GM12878 (cell line): ENCODE results near the gene SHC1. TPM values are rescaled to one million over a fixed set of nuclear protein-coding genes. Genes with fewer than 3 reads are reported as not detected.
A peak's percentile ranks its signal among the peaks of the same experiment; 100 is the strongest.

Experiments
- FOS ChIP-seq: IDR thresholded peaks from 3 replicates; pipeline ENCODE4 v1.6.1; 2011; ENCODE audit warnings: borderline replicate concordance; ENCODE audit not compliant: insufficient read length; ENCODE audit errors: extremely low read depth
- IRF4 ChIP-seq: IDR thresholded peaks from 2 replicates; pipeline ENCODE4 v1.6.1; 2011; ENCODE audit warnings: low read depth, low read length
- MEF2B ChIP-seq: fragments of 450-650 bp; IDR thresholded peaks from 2 replicates; pipeline ENCODE4 v1.6.1; 2018; ENCODE audit warnings: mild to moderate bottlenecking, moderate library complexity; ENCODE audit not compliant: partially characterized antibody, poor library complexity, severe bottlenecking
- MYC ChIP-seq: IDR thresholded peaks from 2 replicates; pipeline ENCODE4 v1.6.1; 2011; ENCODE audit warnings: mild to moderate bottlenecking, low read length, moderate library complexity, inconsistent platforms; ENCODE audit not compliant: insufficient read depth, insufficient replicate concordance, insufficient read length, severe bottlenecking
- NRF1 ChIP-seq: conservative IDR thresholded peaks from 2 replicates; pipeline ENCODE4 v1.6.1; 2011; ENCODE audit warnings: mild to moderate bottlenecking, low read depth, low read length, improper control_type of control experiment
- SMAD5 ChIP-seq: IDR thresholded peaks from 2 replicates; pipeline ENCODE4 v1.6.1; 2016; ENCODE audit warnings: antibody characterized with exemption, low read depth
- SMARCA5 ChIP-seq: fragments of 450-650 bp; IDR thresholded peaks from 2 replicates; pipeline ENCODE4 v1.6.1; 2017; ENCODE audit warnings: mild to moderate bottlenecking
- TCF12 ChIP-seq: IDR thresholded peaks from 2 replicates; pipeline ENCODE4 v1.6.1; 2011; ENCODE audit warnings: low read depth, mild to moderate bottlenecking, low read length
- polyA plus RNA-seq, 11 experiments: library from polyadenylated mRNA; depleted of rRNA in 4 of 11; unstranded in 6 of 11; stranded (reverse) in 5 of 11; fragments of >200 nt; fragmentation: Nextera tagmentation in 4 of 11; fragmentation: Illumina TruSeq in 1 of 11; extraction: Ambion mirVana in 4 of 11; extraction: Trizol in 1 of 11; gene quantifications; 1 replicate in 1 of 11; 2 replicates in 10 of 11; pipeline versions ENCODE4 v1.2.1 to v1.2.3, GENCODE V29; 2011 to 2016; ENCODE audit warnings: inconsistent platforms in 2 of 11, missing spikeins in 2 of 11, low read depth in 1 of 11
- total RNA-seq, 4 experiments: library from RNA; depleted of rRNA in 3 of 4; stranded (reverse); fragments of >200 nt in 3 of 4; fragmentation: Illumina TruSeq in 1 of 4; extraction: Trizol in 1 of 4; gene quantifications; 2 replicates each; pipeline versions ENCODE4 v1.2.1 to v1.2.3, GENCODE V29; 2013 to 2021
- TF ChIP-seq, protein P1 (sequence below): fragments of 450-650 bp; formaldehyde crosslinking; IDR thresholded peaks from 2 replicates; pipeline ENCODE4 v1.4.0; 2022; ENCODE audit warnings: mild to moderate bottlenecking, moderate library complexity
- TF ChIP-seq, protein P2 (sequence below): fragments of 450-650 bp; IDR thresholded peaks from 2 replicates; pipeline ENCODE4 v1.6.1; 2017; ENCODE audit warnings: mild to moderate bottlenecking, moderate library complexity
- TF ChIP-seq, protein P3 (sequence below): IDR thresholded peaks from 2 replicates; pipeline ENCODE4 v1.6.1; 2011; ENCODE audit warnings: low read depth, low read length, improper control_type of control experiment, borderline replicate concordance
- TF ChIP-seq, protein P4 (sequence below): IDR thresholded peaks from 2 replicates; pipeline ENCODE4 v1.6.1; 2011; ENCODE audit warnings: borderline replicate concordance, low read depth, mild to moderate bottlenecking, moderate library complexity, low read length; ENCODE audit not compliant: insufficient read depth, poor library complexity, severe bottlenecking
- TF ChIP-seq, protein P5 (sequence below): fragments of 450-650 bp; IDR thresholded peaks from 2 replicates; pipeline ENCODE4 v1.6.1; 2017; ENCODE audit warnings: mild to moderate bottlenecking, moderate library complexity

SHC1 gene
- total and polyA plus RNA-seq, 10 of the 15 experiments (the other 5 are each of a cell fraction or from before 2014, with no cell fraction given), result 2.6 to 49.3 (median 25.2) TPM

DNA sequence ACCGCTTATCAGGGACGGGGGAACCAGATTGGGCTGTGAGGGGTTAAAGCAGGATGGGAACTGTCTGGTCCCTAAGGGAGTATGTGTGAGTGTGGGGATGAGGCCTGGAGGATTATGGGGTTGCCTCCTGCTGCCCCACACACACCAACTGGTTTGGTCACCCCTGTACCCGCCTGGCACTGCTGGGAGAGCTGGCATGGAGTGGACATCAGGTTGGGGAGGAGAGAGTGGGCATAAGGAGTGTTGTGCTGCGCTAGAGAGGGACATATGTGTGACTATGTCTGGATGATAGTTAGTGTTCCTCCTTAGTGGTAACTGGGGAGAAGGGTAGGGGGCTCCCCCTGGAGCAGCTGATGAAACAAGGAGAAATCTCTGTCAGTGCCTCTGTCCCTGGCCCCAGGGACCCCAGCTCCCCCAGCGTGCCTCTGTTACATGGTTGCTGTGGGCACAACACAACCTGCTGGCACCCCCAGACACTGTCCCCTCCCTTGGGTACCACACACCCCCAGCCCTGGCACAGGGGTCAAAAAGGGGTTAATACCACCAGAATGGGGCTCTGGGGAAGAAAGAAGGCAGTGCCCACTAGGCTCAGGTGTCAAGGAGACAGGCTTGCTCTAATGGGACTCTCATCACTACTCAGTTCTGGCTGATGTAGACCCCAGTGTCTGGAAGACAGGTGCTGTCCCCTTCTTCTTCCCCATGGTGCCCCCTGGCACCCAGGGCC lies 34.0 kb upstream of the SHC1 start (continued):
- TF ChIP-seq, protein P1, sequence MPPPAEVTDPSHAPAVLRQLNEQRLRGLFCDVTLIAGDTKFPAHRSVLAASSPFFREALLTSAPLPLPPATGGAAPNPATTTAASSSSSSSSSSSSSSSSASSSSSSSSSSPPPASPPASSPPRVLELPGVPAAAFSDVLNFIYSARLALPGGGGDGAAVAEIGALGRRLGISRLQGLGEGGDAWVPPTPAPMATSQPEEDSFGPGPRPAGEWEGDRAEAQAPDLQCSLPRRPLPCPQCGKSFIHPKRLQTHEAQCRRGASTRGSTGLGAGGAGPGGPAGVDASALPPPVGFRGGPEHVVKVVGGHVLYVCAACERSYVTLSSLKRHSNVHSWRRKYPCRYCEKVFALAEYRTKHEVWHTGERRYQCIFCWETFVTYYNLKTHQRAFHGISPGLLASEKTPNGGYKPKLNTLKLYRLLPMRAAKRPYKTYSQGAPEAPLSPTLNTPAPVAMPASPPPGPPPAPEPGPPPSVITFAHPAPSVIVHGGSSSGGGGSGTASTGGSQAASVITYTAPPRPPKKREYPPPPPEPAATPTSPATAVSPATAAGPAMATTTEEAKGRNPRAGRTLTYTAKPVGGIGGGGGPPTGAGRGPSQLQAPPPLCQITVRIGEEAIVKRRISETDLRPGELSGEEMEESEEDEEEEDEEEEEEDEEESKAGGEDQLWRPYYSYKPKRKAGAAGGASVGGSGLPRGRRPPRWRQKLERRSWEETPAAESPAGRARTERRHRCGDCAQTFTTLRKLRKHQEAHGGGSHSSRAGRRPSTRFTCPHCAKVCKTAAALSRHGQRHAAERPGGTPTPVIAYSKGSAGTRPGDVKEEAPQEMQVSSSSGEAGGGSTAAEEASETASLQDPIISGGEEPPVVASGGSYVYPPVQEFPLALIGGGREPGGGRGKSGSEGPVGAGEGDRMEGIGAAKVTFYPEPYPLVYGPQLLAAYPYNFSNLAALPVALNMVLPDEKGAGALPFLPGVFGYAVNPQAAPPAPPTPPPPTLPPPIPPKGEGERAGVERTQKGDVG (CRISPR knock-in tag), result no peak
- TF ChIP-seq, protein P2, sequence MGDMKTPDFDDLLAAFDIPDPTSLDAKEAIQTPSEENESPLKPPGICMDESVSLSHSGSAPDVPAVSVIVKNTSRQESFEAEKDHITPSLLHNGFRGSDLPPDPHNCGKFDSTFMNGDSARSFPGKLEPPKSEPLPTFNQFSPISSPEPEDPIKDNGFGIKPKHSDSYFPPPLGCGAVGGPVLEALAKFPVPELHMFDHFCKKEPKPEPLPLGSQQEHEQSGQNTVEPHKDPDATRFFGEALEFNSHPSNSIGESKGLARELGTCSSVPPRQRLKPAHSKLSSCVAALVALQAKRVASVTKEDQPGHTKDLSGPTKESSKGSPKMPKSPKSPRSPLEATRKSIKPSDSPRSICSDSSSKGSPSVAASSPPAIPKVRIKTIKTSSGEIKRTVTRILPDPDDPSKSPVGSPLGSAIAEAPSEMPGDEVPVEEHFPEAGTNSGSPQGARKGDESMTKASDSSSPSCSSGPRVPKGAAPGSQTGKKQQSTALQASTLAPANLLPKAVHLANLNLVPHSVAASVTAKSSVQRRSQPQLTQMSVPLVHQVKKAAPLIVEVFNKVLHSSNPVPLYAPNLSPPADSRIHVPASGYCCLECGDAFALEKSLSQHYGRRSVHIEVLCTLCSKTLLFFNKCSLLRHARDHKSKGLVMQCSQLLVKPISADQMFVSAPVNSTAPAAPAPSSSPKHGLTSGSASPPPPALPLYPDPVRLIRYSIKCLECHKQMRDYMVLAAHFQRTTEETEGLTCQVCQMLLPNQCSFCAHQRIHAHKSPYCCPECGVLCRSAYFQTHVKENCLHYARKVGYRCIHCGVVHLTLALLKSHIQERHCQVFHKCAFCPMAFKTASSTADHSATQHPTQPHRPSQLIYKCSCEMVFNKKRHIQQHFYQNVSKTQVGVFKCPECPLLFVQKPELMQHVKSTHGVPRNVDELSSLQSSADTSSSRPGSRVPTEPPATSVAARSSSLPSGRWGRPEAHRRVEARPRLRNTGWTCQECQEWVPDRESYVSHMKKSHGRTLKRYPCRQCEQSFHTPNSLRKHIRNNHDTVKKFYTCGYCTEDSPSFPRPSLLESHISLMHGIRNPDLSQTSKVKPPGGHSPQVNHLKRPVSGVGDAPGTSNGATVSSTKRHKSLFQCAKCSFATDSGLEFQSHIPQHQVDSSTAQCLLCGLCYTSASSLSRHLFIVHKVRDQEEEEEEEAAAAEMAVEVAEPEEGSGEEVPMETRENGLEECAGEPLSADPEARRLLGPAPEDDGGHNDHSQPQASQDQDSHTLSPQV, result no peak
- TF ChIP-seq IRF4 (no peak), SMAD5 (no peak), SMARCA5 (peak; percentile 15; the same call in 1 of the 2 replicates), NRF1 (no peak), TCF12 (no peak), FOS (no peak), MYC (no peak), MEF2B (no peak)
- TF ChIP-seq, protein P3, sequence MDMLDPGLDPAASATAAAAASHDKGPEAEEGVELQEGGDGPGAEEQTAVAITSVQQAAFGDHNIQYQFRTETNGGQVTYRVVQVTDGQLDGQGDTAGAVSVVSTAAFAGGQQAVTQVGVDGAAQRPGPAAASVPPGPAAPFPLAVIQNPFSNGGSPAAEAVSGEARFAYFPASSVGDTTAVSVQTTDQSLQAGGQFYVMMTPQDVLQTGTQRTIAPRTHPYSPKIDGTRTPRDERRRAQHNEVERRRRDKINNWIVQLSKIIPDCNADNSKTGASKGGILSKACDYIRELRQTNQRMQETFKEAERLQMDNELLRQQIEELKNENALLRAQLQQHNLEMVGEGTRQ, result no peak
- TF ChIP-seq, protein P4, sequence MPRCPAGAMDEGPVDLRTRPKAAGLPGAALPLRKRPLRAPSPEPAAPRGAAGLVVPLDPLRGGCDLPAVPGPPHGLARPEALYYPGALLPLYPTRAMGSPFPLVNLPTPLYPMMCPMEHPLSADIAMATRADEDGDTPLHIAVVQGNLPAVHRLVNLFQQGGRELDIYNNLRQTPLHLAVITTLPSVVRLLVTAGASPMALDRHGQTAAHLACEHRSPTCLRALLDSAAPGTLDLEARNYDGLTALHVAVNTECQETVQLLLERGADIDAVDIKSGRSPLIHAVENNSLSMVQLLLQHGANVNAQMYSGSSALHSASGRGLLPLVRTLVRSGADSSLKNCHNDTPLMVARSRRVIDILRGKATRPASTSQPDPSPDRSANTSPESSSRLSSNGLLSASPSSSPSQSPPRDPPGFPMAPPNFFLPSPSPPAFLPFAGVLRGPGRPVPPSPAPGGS, result no peak
- TF ChIP-seq, protein P5, sequence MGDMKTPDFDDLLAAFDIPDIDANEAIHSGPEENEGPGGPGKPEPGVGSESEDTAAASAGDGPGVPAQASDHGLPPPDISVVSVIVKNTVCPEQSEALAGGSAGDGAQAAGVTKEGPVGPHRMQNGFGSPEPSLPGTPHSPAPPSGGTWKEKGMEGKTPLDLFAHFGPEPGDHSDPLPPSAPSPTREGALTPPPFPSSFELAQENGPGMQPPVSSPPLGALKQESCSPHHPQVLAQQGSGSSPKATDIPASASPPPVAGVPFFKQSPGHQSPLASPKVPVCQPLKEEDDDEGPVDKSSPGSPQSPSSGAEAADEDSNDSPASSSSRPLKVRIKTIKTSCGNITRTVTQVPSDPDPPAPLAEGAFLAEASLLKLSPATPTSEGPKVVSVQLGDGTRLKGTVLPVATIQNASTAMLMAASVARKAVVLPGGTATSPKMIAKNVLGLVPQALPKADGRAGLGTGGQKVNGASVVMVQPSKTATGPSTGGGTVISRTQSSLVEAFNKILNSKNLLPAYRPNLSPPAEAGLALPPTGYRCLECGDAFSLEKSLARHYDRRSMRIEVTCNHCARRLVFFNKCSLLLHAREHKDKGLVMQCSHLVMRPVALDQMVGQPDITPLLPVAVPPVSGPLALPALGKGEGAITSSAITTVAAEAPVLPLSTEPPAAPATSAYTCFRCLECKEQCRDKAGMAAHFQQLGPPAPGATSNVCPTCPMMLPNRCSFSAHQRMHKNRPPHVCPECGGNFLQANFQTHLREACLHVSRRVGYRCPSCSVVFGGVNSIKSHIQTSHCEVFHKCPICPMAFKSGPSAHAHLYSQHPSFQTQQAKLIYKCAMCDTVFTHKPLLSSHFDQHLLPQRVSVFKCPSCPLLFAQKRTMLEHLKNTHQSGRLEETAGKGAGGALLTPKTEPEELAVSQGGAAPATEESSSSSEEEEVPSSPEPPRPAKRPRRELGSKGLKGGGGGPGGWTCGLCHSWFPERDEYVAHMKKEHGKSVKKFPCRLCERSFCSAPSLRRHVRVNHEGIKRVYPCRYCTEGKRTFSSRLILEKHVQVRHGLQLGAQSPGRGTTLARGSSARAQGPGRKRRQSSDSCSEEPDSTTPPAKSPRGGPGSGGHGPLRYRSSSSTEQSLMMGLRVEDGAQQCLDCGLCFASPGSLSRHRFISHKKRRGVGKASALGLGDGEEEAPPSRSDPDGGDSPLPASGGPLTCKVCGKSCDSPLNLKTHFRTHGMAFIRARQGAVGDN, result no peak
